Neural cell (in vitro differentiated cells): ENCODE data around the gene CREBBP.

Experiments
- CTCF ChIP-seq: fragments of 450-650 bp; IDR thresholded peaks from 2 replicates; pipeline ENCODE4 v1.5.1; 2014; ENCODE audit warnings: antibody characterized with exemption, mild to moderate bottlenecking, moderate library complexity; ENCODE audit not compliant: poor library complexity, severe bottlenecking
- EP300 ChIP-seq: fragments of 450-650 bp; conservative IDR thresholded peaks from 2 replicates; pipeline ENCODE4 v1.6.1; 2014; ENCODE audit warnings: antibody characterized with exemption, mild to moderate bottlenecking, moderate library complexity; ENCODE audit not compliant: poor library complexity, severe bottlenecking
- EZH2 ChIP-seq: fragments of 200-600, 300-800 bp; shearing (Covaris generic), sonication (generic); IDR thresholded peaks from 2 replicates; pipeline ENCODE4 v1.6.1; 2014; ENCODE audit warnings: antibody characterized with exemption, low read length, borderline replicate concordance, mild to moderate bottlenecking; ENCODE audit not compliant: insufficient read depth, poor library complexity, severe bottlenecking
- POLR2AphosphoS5 ChIP-seq: IDR thresholded peaks from 2 replicates; pipeline ENCODE4 v1.6.1; 2012
- SMC3 ChIP-seq: fragments of 450-650 bp; conservative IDR thresholded peaks from 2 replicates; pipeline ENCODE4 v1.6.1; 2014; ENCODE audit warnings: antibody characterized with exemption, mild to moderate bottlenecking, moderate library complexity; ENCODE audit not compliant: poor library complexity
- TAF1 ChIP-seq: IDR thresholded peaks from 2 replicates; pipeline ENCODE4 v1.6.1; 2012; ENCODE audit warnings: low read depth

DNA sequence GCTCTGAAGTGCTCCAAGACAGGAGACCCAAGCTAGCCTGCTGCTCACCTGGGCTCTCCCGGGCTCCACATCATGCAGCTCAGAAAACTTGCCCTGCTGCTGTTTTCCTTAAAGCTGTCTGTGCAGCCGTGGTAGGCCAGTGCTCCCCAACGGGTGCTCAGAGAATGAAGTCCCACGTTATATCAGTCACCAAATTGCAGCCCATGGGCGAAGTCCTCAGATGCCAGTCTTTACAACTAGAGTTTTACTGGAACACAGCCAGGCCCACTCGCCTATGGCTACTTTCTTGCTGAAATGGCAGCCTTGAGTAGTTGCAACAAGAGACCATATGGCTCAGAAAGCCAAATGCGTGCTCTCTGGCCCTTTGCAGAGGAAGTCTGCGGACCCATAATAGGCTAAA lies 6.3 kb downstream of the CREBBP start:
- no peak for TF ChIP-seq CTCF
- no peak for TF ChIP-seq EZH2
- TF ChIP-seq TAF1: no peak
- TF ChIP-seq SMC3: no peak
- TF ChIP-seq EP300: no peak
- no peak for TF ChIP-seq POLR2AphosphoS5
